SK-N-SH treated with all-trans-retinoic acid at 6 μM for 48 hours (cell line): ENCODE results near the gene NARS2.

Source experiments
- ESRRG ChIP-seq: fragments of 250-450 bp; sonication (Bioruptor Pico); IDR thresholded peaks from 2 replicates; pipeline ENCODE4 v1.6.1; 2021; ENCODE audit warnings: mild to moderate bottlenecking
- OSR1 ChIP-seq: fragments of 250-450 bp; sonication (Bioruptor Pico); IDR thresholded peaks from 2 replicates; pipeline ENCODE4 v1.8.0; 2022; ENCODE audit warnings: moderate library complexity, mild to moderate bottlenecking, inconsistent platforms
- RARB ChIP-seq: fragments of 250-450 bp; sonication (Bioruptor Pico); IDR thresholded peaks from 2 replicates; pipeline ENCODE4 v1.8.0; 2021; ENCODE audit warnings: mild to moderate bottlenecking, moderate library complexity
- TOX ChIP-seq: fragments of 250-450 bp; sonication (Bioruptor Pico); IDR thresholded peaks from 2 replicates; pipeline ENCODE4 v1.8.0; 2021; ENCODE audit warnings: mild to moderate bottlenecking, moderate library complexity, borderline replicate concordance
- ZFP30 ChIP-seq: fragments of 450-650 bp; formaldehyde crosslinking; IDR thresholded peaks from 2 replicates; pipeline ENCODE4 v1.5.0; 2022; ENCODE audit warnings: mild to moderate bottlenecking, moderate library complexity
- ZNF70 ChIP-seq: fragments of 450-650 bp; formaldehyde crosslinking; IDR thresholded peaks from 2 replicates; pipeline ENCODE4 v1.5.0; 2020; ENCODE audit warnings: mild to moderate bottlenecking, moderate library complexity
- TF ChIP-seq, protein P1 (sequence below): fragments of 250-450 bp; sonication (Bioruptor Pico); IDR thresholded peaks from 2 replicates; pipeline ENCODE4 v1.8.0; 2020; ENCODE audit warnings: mild to moderate bottlenecking, moderate library complexity, borderline replicate concordance
- TF ChIP-seq, protein P2 (sequence below): fragments of 250-450 bp; sonication (Bioruptor Pico); IDR thresholded peaks from 2 replicates; pipeline ENCODE4 v1.8.0; 2021; ENCODE audit warnings: low read depth, mild to moderate bottlenecking, moderate library complexity, borderline replicate concordance
- TF ChIP-seq, protein P3 (sequence below): fragments of 250-450 bp; sonication (Bioruptor Pico); IDR thresholded peaks from 2 replicates; pipeline ENCODE4 v1.5.1; 2021; ENCODE audit warnings: mild to moderate bottlenecking, moderate library complexity

DNA sequence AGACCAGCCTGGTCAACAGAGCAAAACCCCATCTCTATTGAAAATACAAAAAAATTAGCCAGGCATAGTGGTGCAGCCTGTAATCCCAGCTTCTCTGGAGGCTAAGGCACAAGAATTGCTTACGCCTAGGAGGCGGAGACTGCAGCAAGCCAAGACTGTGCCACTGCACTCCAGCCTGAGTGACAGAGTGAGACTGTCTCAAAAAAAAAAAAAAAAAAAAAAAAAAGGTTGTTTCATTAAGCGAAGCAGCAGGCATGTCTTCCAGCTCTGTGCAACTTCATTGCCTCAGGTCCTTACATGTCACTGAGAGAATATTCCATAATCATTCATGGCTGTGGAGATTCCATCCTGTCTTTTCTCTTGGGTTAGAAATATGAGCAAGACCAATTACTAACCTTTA lies 174.0 kb downstream of the NARS2 start:
- TF ChIP-seq, protein P1, sequence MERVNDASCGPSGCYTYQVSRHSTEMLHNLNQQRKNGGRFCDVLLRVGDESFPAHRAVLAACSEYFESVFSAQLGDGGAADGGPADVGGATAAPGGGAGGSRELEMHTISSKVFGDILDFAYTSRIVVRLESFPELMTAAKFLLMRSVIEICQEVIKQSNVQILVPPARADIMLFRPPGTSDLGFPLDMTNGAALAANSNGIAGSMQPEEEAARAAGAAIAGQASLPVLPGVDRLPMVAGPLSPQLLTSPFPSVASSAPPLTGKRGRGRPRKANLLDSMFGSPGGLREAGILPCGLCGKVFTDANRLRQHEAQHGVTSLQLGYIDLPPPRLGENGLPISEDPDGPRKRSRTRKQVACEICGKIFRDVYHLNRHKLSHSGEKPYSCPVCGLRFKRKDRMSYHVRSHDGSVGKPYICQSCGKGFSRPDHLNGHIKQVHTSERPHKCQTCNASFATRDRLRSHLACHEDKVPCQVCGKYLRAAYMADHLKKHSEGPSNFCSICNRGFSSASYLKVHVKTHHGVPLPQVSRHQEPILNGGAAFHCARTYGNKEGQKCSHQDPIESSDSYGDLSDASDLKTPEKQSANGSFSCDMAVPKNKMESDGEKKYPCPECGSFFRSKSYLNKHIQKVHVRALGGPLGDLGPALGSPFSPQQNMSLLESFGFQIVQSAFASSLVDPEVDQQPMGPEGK (CRISPR knock-in tag), result no peak
- TF ChIP-seq ESRRG (CRISPR knock-in tag) (no peak), ZNF70 (CRISPR knock-in tag) (no peak), ZFP30 (CRISPR knock-in tag) (no peak), OSR1 (CRISPR knock-in tag) (no peak), RARB (CRISPR knock-in tag) (no peak), TOX (CRISPR knock-in tag) (no peak)
- TF ChIP-seq, protein P2, sequence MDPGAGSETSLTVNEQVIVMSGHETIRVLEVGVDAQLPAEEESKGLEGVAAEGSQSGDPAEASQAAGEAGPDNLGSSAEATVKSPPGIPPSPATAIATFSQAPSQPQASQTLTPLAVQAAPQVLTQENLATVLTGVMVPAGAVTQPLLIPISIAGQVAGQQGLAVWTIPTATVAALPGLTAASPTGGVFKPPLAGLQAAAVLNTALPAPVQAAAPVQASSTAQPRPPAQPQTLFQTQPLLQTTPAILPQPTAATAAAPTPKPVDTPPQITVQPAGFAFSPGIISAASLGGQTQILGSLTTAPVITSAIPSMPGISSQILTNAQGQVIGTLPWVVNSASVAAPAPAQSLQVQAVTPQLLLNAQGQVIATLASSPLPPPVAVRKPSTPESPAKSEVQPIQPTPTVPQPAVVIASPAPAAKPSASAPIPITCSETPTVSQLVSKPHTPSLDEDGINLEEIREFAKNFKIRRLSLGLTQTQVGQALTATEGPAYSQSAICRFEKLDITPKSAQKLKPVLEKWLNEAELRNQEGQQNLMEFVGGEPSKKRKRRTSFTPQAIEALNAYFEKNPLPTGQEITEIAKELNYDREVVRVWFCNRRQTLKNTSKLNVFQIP, result no peak
- TF ChIP-seq, protein P3, sequence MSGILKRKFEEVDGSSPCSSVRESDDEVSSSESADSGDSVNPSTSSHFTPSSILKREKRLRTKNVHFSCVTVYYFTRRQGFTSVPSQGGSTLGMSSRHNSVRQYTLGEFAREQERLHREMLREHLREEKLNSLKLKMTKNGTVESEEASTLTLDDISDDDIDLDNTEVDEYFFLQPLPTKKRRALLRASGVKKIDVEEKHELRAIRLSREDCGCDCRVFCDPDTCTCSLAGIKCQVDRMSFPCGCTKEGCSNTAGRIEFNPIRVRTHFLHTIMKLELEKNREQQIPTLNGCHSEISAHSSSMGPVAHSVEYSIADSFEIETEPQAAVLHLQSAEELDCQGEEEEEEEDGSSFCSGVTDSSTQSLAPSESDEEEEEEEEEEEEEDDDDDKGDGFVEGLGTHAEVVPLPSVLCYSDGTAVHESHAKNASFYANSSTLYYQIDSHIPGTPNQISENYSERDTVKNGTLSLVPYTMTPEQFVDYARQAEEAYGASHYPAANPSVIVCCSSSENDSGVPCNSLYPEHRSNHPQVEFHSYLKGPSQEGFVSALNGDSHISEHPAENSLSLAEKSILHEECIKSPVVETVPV (CRISPR knock-in tag), result no peak
